Skin epidermis (tissue), 12 donors: ENCODE measurements around the gene POLR2C.
A peak's percentile ranks its signal among the peaks of the same experiment; 100 is the strongest.

Experiments used
- H3K27ac ChIP-seq, 21 experiments: fragments of 200-600 bp; sonication (generic) in 11 of 21; one replicate each; pipeline ENCODE4 v1.5.0; 2020; ENCODE audit warnings: mild to moderate bottlenecking in 3 of 21, inconsistent platforms in 2 of 21, moderate library complexity in 2 of 21
- H3K4me3 ChIP-seq, 7 experiments: fragments of 200-600 bp; sonication (generic) in 2 of 7; one replicate each; pipeline ENCODE4 v1.5.0; 2020; ENCODE audit warnings: inconsistent platforms in 2 of 7, mild to moderate bottlenecking in 2 of 7, moderate library complexity in 1 of 7

The POLR2C gene

GRCh38 chr16:57446531-57447185, 15.8 kb upstream of the POLR2C start:
- Histone ChIP-seq H3K4me3 (peak overlapping the region; percentile 69 to 98 (median 87)), H3K27ac (peak overlapping the region; percentile 84 to 99 (median 95))

DNA sequence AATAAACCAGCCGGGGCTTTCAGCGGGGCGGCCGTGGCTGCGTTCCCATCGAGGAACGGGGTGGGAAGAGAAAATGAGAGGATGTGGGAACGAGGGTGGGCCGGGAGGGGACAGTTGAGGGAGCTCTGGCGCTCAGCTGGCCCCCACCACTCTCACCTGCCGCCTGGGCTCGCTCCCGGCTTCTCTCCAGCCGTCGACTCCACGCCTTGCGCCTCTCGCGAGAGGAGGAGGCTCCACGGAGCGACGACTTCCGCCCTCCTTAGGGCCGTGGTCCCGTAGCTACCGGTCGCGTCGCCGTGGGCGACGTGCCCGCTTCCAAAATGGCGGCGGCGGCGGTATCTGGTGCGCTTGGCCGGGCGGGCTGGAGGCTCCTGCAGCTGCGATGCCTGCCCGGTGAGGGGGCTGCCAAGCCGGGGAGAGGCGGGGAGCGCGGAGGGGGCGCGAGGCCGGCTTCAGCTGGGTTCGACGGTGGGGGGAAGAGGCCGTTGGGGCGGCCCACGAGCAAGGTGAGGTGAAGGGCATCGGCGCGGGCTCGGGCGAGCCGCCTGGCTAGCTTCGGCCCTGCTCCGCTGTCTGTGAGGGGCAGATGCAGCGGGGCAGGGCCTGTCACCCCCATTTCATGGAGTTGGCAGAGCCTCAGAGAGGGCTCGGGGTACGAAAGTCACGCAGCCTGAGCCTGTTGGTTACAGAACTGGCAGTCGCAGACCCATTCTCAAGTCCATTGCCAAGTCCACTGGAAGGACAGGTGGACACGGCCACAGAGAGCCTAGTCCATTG, 15.1 kb upstream of the POLR2C start, which contains the start of the genes CIAPIN1 and COQ9:
Gene CIAPIN1, minus strand, starts transcription at position 200 of the 777 bp plus-strand sequence. CDS start 6,457 bp downstream, outside the sequence.
Gene COQ9, plus strand, starts transcription at position 294 of the 777 bp plus-strand sequence. Its CDS starts 27 bp downstream, at position 321.
- Histone ChIP-seq H3K27ac (peak within 1 kb of the TSS; percentile 84 to 99 (median 95)), H3K4me3 (peak within 1 kb of the TSS; percentile 69 to 98 (median 87))

DNA sequence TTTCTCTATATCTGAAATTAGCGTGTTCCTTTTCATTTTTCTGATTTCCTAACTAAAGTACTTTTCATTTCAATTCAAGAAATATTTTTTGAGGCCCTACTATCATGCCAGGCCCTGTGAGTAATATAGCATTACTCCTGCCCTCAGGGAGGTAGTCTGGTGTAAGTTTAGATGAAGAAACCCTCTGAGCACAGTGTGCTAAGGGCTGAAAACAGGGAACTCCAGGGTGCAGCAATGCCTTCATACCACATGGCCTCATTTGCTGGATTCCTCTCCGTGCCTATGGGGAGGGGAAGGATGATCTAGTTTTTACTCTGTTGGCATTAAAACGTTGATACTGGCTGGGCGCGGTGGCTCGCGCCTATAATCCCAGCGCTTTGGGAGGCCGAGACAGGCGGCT, 10.5 kb upstream of the POLR2C start:
- Histone ChIP-seq H3K4me3 (no peak overlapping the region), H3K27ac (no peak overlapping the region)

- Histone ChIP-seq H3K4me3 (peak overlapping the region; percentile 69 to 100 (median 88)), H3K27ac (peak overlapping the region; percentile 77 to 98 (median 95))
Measured at GRCh38 chr16:57462978-57463362, 491 bp downstream of the POLR2C start.

GRCh38 chr16:57464523-57464922, 2.0 kb downstream of the POLR2C start:
- Histone ChIP-seq H3K4me3 (no peak overlapping the region), H3K27ac (no peak overlapping the region)

DNA sequence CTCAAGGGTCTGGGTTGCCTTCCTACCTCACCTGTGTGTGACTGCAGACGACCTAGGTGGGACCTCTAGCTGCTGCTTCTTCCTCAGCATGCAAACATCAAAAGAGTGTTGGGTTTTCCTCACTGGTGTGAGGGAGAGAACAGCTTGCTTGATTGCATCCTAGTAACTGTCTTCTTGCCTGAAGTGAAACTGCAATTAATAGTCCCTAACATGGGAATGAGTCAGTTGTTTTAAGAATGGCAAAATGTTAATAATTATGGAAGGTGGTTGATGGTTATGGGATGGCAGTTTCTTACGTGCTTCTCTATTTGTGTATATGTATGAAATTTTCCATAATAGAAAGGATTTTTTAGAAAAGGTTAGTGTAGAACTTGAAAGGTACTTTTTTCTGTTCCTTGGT, 5.9 kb downstream of the POLR2C start:
- Histone ChIP-seq H3K27ac (no peak overlapping the region), H3K4me3 (no peak overlapping the region)

DNA sequence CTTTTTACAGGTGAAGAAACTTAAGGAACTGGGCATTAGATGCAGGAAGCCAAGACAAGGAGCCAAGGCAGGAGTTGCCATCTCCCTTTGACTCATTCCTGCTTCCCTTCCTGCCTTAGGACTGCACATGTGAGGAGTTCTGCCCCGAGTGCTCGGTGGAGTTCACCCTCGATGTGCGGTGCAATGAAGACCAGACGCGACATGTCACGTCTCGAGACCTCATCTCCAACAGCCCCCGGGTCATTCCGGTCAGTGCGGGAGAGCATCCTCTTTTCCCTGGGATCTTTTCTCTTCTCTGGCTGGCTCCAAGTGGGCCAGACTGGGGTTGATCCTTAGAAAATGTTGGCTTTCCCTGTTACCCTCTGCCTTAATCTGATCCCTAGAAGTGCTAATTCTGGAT, 6.6 kb downstream of the POLR2C start:
- H3K27ac ChIP-seq: no peak overlapping the region
- H3K4me3 ChIP-seq: no peak overlapping the region

DNA sequence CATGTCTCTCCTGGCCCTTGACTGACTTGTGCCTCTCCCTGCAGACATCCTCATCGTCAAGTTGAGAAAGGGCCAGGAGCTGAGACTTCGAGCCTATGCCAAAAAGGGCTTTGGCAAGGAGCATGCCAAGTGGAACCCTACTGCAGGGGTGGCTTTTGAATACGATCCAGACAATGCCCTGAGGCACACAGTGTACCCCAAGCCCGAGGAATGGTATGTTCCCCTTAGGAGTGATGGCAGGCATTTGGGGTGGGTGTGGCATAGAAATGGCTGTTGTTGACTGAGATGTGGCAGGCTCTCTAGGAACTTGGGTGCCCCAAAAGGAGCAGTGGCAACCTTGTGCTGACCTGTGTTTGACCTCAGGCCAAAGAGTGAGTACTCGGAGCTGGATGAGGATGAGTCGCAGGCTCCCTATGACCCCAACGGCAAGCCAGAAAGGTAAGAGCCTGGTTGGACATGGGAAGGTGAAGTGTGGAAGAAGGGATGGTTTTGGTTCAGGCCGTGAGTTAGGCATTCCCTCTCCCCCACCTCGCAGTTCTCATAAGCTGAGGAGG, 7.5 kb downstream of the POLR2C start:
- Histone ChIP-seq H3K4me3 (no peak overlapping the region), H3K27ac (no peak overlapping the region)

GRCh38 chr16:57470711-57471110, 8.2 kb downstream of the POLR2C start:
- Histone ChIP-seq H3K4me3 (no peak overlapping the region), H3K27ac (no peak overlapping the region)

GRCh38 chr16:57471209-57471608, 8.7 kb downstream of the POLR2C start:
- Histone ChIP-seq H3K4me3 (no peak overlapping the region), H3K27ac (no peak overlapping the region)

DNA sequence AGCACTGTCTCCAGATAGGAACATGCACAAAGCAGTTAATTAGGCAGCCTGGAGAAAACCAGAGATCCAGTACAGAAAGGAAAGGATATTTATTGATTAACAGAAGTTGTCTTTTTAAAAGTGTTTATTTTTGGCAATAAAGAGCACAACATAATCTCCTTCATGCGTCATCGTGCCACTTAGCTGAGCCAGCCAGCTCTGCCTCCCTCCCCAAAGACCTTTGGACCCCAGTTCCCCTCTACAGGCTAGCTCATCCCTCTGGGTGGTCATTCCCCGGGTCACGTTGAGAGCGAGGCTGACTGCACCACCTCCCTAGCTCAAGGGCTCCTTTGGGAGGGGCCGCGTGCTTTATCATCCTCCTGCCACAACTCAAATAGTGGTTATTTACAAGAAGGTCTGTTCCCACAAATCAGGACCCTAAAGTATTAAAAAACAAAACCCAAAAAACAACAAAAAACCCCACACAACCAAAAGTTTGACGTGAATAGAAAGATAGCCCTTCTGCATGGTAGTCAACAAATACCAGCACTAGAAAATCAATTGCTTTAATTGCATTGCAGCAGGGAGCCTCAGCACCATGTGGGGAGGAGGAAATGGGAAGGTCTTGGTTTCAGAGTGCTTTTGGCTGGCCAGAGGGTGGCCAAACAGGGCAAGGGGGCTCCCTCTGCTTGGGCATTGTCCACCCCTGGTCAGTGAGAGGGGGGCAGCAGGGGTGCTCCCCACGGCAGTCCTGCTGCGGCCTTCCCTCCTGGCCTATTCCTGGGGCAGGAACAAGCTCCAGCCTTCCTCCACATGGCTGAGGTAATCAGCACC, 9.6 kb downstream of the POLR2C start:
- no peak overlapping the region for H3K27ac ChIP-seq
- no peak overlapping the region for H3K4me3 ChIP-seq

DNA sequence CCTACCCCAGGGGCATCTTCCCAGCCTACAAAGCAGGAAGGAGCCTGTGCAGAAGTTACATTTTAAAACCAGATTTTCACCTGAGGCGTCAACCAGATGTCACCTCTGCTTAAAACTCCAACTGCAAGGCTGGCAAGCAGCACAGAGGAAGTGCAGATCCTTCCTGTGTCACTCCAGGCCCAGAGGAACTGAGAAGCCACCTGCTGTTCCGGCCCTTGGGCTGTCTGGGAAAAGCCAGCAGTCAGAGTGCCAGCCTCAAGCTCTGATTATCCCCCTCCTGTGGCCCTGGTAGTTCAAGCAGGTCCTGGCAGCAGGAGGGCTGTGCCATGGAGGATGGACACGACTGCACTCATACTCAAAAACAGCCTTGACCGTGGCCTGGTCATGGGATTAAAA, 10.2 kb downstream of the POLR2C start:
- no peak overlapping the region for H3K4me3 ChIP-seq
- H3K27ac ChIP-seq: no peak overlapping the region

- H3K27ac ChIP-seq: no peak overlapping the region
- no peak overlapping the region for H3K4me3 ChIP-seq
Measured at GRCh38 chr16:57473176-57473840, 10.8 kb downstream of the POLR2C start.

- Histone ChIP-seq H3K4me3 (no peak overlapping the region), H3K27ac (no peak overlapping the region)
Measured at GRCh38 chr16:57473906-57474305, 11.4 kb downstream of the POLR2C start.

DNA sequence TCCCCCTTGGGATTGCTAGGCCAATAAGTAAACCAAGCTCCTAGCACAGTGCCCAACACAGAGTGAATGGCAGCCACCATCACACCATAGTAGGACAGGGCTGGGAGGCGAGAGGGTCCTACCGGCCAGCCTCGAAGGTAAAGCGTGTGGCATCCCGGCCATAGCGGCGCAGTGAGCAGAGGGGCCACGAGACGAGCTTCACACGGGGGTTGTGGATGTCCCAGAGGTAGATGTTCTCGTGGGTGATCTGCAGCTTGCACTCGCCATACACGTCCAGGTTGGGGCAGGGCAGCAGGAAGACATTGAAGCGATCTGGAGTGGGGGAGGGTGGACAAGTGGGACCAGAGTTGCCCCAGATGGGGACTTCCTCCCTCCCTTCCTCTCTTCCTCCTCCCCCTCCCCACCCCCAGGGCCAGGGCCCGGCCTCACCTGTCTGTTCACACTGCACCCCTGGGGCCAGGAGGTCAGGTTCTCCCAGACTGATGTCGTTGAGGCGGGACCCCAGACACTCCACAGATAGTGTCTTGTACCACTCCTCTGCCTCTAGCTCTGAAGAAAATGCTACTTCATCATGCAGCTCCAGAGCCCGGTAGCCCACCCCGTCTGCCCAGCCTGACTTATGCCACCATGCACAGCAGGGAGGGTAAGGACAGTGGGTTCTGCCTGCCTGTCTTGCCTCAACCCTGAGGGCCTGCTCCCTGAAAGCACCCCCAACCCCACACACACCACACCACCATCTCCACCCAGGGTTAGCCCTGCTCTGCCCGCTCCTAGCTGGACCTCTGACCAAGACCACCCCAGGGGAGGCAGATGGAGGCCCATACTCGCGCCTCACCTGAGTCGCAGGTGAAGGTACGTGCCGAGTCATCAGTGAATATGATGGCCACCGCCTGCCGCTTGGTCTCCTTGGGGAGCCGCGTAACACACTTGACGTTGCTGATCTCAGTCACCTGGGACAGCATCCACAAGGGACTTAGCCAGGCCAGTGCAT, 12.5 kb downstream of the POLR2C start:
- Histone ChIP-seq H3K4me3 (no peak overlapping the region), H3K27ac (no peak overlapping the region)

GRCh38 chr16:57475711-57476339, 13.3 kb downstream of the POLR2C start:
- Histone ChIP-seq H3K27ac (peak overlapping the region in 1 of 21 experiments; percentile 29), H3K4me3 (no peak overlapping the region)

- H3K27ac ChIP-seq: peak overlapping the region in 1 of 21 experiments; percentile 14
- no peak overlapping the region for H3K4me3 ChIP-seq
Measured at GRCh38 chr16:57476546-57477410, 14.3 kb downstream of the POLR2C start.
